ENCODE measurements around the gene TRIO.

- TF ChIP-seq CTCF (conservative IDR thresholded peaks at IDR 0.05; ENCODE audit: low read depth, low read length) (no peak), EZH2 (IDR thresholded peaks at IDR 0.05; ENCODE audit: low read length, unreplicated experiment) (no peak)
These were observed 21.1 kb upstream of the TRIO start for GRCh38 chr5:14122089-14122488.
